ENCODE measurements around the gene CHIC1. TPM values are rescaled to one million over a fixed set of nuclear protein-coding genes. Genes with fewer than 3 reads are reported as not detected.
"Not testable (repeated sequence)": the region's sequence is repeated elsewhere in the genome, so short reads cannot be mapped to it uniquely, and the experiment has no call there.

The CHIC1 gene
- total RNA-seq, 4 donors from 2014 or later, result 1.8 to 6.6 (median 4.8) TPM

GRCh38 chrX:73647632-73648322 lies 84.8 kb downstream of the CHIC1 start:
- in situ Hi-C loops (cut with MboI; ENCODE audit: low sequenced_read_pairs in 4 of 4), result no loop called here
- Histone ChIP-seq H3K4me3 (no peak overlapping the region), H3K4me1 (no peaks in the 10 kb centered on the region), H3K27ac (no peak overlapping the region), H3K36me3 (no peaks in the 10 kb centered on the region), H3K9me3 (peaks cover 0 to 10% (median 0%) of the 10 kb centered on the region in 3 donors), H3K27me3 (peaks cover 0 to 3% (median 0%) of the 10 kb centered on the region in 3 donors)
- intact Hi-C loops (cut with DNase I; ENCODE audit: low total_unique reads), result no loop called here
- ATAC-seq (no peak), DNase-seq (no peak)
- TF ChIP-seq POLR2A (IDR thresholded peaks at IDR 0.05) (no peak), CTCF (IDR thresholded peaks at IDR 0.05 in 4 of 5, conservative IDR thresholded peaks at IDR 0.05 in 1 of 5) (no peak)

- H3K27ac ChIP-seq; H3K4me1 ChIP-seq; intact Hi-C loops (cut with DNase I; ENCODE audit: low total_unique reads); H3K36me3 ChIP-seq; in situ Hi-C loops (cut with MboI; ENCODE audit: low sequenced_read_pairs in 4 of 4); H3K27me3 ChIP-seq; H3K4me3 ChIP-seq; DNase-seq; ATAC-seq: not testable (repeated sequence)
- H3K9me3 ChIP-seq, result peaks cover 0 to 20% (median 0%) of the 10 kb centered on the region in 3 donors
Measured at GRCh38 chrX:73661322-73661721, 98.3 kb downstream of the CHIC1 start.

GRCh38 chrX:73668779-73669178 lies 105.8 kb downstream of the CHIC1 start:
- no peak for ATAC-seq
- H3K4me3 ChIP-seq, result no peak overlapping the region
- H3K27me3 ChIP-seq, result no peaks in the 10 kb centered on the region
- H3K4me1 ChIP-seq, result no peaks in the 10 kb centered on the region
- in situ Hi-C loops (cut with MboI; ENCODE audit: low sequenced_read_pairs in 4 of 4) (no loop called here), intact Hi-C loops (cut with DNase I; ENCODE audit: low total_unique reads) (no loop called here)
- no peak overlapping the region for H3K27ac ChIP-seq
- H3K9me3 ChIP-seq, result no peaks in the 10 kb centered on the region
- no peak for DNase-seq
- TF ChIP-seq POLR2A (IDR thresholded peaks at IDR 0.05) (no peak), CTCF (IDR thresholded peaks at IDR 0.05 in 4 of 5, conservative IDR thresholded peaks at IDR 0.05 in 1 of 5) (no peak)
- H3K36me3 ChIP-seq, result no peaks in the 10 kb centered on the region

- Histone ChIP-seq H3K27ac (no peak overlapping the region), H3K9me3 (no peaks in the 10 kb centered on the region), H3K4me3 (no peak overlapping the region), H3K36me3 (no peaks in the 10 kb centered on the region), H3K4me1 (no peaks in the 10 kb centered on the region), H3K27me3 (peaks cover 0 to 2% (median 0%) of the 10 kb centered on the region in 3 donors)
- in situ Hi-C loops (cut with MboI; ENCODE audit: low sequenced_read_pairs in 4 of 4) (no loop called here), intact Hi-C loops (cut with DNase I; ENCODE audit: low total_unique reads) (no loop called here)
- TF ChIP-seq CTCF (IDR thresholded peaks at IDR 0.05 in 4 of 5, conservative IDR thresholded peaks at IDR 0.05 in 1 of 5) (no peak), POLR2A (IDR thresholded peaks at IDR 0.05) (no peak)
- ATAC-seq (no peak), DNase-seq (no peak)
Measured at GRCh38 chrX:73681408-73681807, 118.4 kb downstream of the CHIC1 start.

- H3K4me3 ChIP-seq, result no peak overlapping the region
- intact Hi-C loops (cut with DNase I; ENCODE audit: low total_unique reads), result no loop called here
- no peak overlapping the region for H3K27ac ChIP-seq
- in situ Hi-C loops (cut with MboI; ENCODE audit: low sequenced_read_pairs in 4 of 4), result no loop called here
- ATAC-seq (no peak), DNase-seq (no peak)
- no peaks in the 10 kb centered on the region for H3K36me3 ChIP-seq
- peaks cover 0 to 2% (median 0%) of the 10 kb centered on the region in 3 donors for H3K27me3 ChIP-seq
- TF ChIP-seq POLR2A (IDR thresholded peaks at IDR 0.05) (no peak), CTCF (IDR thresholded peaks at IDR 0.05 in 4 of 5, conservative IDR thresholded peaks at IDR 0.05 in 1 of 5) (no peak)
- H3K9me3 ChIP-seq, result no peaks in the 10 kb centered on the region
- H3K4me1 ChIP-seq, result no peaks in the 10 kb centered on the region
Measured at GRCh38 chrX:73683236-73683859, 120.4 kb downstream of the CHIC1 start.

GRCh38 chrX:73707014-73707413 lies 144.0 kb downstream of the CHIC1 start:
- DNase-seq; intact Hi-C loops (cut with DNase I; ENCODE audit: low total_unique reads); H3K27ac ChIP-seq; H3K4me3 ChIP-seq; H3K9me3 ChIP-seq; in situ Hi-C loops (cut with MboI; ENCODE audit: low sequenced_read_pairs in 4 of 4); H3K27me3 ChIP-seq; H3K36me3 ChIP-seq; H3K4me1 ChIP-seq; ATAC-seq: not testable (repeated sequence)

Data from gastrocnemius medialis (tissue), 4 donors.